ENCODE data around the gene COTL1.
A peak's percentile ranks its signal among the peaks of the same experiment; 100 is the strongest.

Gene COTL1

DNA sequence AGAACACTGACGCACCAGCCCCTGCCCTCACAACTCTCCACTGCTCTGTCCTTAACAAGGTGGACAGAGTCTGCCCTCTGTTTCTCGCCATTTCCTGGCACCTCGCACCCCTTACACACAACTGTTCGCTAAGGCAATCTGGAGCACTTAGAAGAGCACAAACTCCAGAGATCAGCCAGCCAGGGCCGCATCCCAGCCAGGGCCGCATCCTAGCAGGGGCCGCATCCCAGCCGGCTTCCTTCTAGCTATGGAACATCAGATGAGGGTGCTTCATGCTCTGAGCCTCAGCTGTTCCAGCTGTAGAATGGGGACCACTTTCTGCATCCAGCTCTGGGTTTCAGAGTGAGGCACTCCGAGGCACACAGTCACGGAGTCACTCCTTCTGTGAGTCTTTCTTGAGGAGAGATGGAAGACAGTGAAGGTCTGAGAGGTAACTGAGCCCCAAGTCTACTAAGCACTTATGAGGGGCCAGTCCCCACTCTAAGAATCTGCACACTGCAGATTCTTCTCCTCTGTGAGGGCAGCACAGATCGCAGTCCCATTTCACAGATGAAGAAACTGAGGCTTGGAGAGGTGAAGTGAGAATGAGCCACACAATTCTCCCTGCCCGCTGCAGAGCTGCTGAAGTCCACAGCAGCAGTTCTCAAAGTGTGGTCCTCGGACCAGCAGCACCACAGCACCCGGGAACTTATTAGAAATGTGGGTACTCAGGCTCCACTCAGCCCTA, 20.9 kb downstream of the COTL1 start:
- TF ChIP-seq, protein P1, sequence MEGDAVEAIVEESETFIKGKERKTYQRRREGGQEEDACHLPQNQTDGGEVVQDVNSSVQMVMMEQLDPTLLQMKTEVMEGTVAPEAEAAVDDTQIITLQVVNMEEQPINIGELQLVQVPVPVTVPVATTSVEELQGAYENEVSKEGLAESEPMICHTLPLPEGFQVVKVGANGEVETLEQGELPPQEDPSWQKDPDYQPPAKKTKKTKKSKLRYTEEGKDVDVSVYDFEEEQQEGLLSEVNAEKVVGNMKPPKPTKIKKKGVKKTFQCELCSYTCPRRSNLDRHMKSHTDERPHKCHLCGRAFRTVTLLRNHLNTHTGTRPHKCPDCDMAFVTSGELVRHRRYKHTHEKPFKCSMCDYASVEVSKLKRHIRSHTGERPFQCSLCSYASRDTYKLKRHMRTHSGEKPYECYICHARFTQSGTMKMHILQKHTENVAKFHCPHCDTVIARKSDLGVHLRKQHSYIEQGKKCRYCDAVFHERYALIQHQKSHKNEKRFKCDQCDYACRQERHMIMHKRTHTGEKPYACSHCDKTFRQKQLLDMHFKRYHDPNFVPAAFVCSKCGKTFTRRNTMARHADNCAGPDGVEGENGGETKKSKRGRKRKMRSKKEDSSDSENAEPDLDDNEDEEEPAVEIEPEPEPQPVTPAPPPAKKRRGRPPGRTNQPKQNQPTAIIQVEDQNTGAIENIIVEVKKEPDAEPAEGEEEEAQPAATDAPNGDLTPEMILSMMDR (IDR thresholded peaks at IDR 0.05; ENCODE audit: unreplicated experiment in 3 of 3) = no peak
- Mint-ChIP-seq H3K9me3 (no peaks in the 10 kb centered on the region), H3K27ac (peak overlapping the region; percentile 96 to 99 (median 96)), H3K4me3 (no peak overlapping the region), H3K27me3 (ENCODE audit: low read depth) (peaks cover 3% of the 10 kb centered on the region), H3K36me3 (ENCODE audit: low read depth) (peaks cover 17% of the 10 kb centered on the region), H3K4me1 (peaks cover 61% of the 10 kb centered on the region)

DNA sequence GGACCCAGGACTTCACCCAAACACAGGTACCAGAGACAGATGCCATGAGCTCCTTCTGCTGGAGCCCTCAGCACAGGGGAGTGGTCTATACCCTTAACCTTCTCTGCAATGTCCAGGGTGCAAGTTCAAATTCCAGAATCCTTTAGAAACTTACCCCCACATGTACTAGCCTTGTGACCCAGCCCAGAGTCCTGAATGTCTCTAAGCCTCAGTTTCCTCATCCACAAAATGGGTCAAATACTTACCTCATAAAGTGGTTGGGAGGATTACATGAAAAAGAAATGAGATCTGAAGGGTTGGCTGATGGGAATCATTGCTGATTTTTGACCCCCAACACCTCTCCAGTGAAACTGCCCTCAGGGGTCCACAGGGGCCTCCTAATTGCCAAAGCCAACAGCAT, 21.7 kb downstream of the COTL1 start:
- Mint-ChIP-seq H3K27me3 (ENCODE audit: low read depth) (peaks cover 3% of the 10 kb centered on the region), H3K4me3 (no peak overlapping the region), H3K27ac (peak overlapping the region; percentile 71 to 90 (median 75)), H3K4me1 (peaks cover 56% of the 10 kb centered on the region), H3K36me3 (ENCODE audit: low read depth) (peaks cover 19% of the 10 kb centered on the region), H3K9me3 (no peaks in the 10 kb centered on the region)
- TF ChIP-seq, protein P1 (IDR thresholded peaks at IDR 0.05; ENCODE audit: unreplicated experiment in 3 of 3) = no peak

DNA sequence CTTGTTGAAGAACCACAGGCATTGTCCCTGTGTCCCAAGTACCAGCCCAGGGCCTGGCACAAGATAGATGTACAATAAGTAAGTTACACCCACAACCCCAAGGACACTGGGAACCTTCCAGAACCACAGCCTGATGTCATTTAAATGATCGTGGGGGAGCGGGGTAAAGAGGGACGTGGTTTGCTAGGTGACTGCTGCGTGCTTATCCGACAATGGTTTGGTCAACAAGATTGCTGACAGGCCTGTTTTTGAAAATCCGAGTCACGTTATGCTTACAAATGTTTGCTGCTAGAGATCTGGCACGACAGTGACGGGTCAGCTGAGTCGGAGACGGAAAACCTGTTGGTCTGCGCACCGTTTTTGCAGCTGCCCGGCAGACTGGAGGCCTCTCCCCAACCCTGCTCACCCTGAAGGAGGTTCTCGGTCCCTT, 22.8 kb downstream of the COTL1 start:
- Mint-ChIP-seq H3K4me1 (peaks cover 45% of the 10 kb centered on the region), H3K4me3 (peak overlapping the region in 1 of 3 experiments; percentile 14), H3K9me3 (no peaks in the 10 kb centered on the region), H3K27ac (peak overlapping the region; percentile 71 to 90 (median 75)), H3K36me3 (ENCODE audit: low read depth) (peaks cover 24% of the 10 kb centered on the region), H3K27me3 (ENCODE audit: low read depth) (peaks cover 3% of the 10 kb centered on the region)
- TF ChIP-seq, protein P1 (IDR thresholded peaks at IDR 0.05; ENCODE audit: unreplicated experiment in 3 of 3) = no peak

DNA sequence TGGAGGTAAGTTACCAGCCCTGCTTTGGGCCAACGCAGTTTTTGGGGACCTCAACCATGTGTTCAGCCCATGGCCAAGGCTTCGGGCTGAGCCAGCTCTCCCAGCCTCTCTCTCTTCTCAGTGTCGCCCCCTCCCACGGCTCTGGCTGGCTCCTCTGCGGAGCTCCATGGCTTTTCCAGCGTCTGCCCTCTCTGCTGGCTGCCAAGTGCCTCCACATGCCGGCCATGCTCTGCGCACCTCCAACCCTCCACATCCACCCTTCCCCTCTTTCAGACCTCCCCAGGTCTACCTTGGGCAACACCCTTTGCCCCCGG, 23.2 kb downstream of the COTL1 start:
- peaks cover 28% of the 10 kb centered on the region for H3K36me3 Mint-ChIP-seq (ENCODE audit: low read depth)
- H3K9me3 Mint-ChIP-seq = no peaks in the 10 kb centered on the region
- TF ChIP-seq, protein P1 (IDR thresholded peaks at IDR 0.05; ENCODE audit: unreplicated experiment in 3 of 3) = no peak
- peaks cover under 1% of the 10 kb centered on the region for H3K27me3 Mint-ChIP-seq (ENCODE audit: low read depth)
- H3K4me1 Mint-ChIP-seq = peaks cover 41% of the 10 kb centered on the region
- H3K27ac Mint-ChIP-seq = peak overlapping the region; percentile 71 to 90 (median 75)
- peak overlapping the region in 1 of 3 experiments; percentile 14 for H3K4me3 Mint-ChIP-seq

DNA sequence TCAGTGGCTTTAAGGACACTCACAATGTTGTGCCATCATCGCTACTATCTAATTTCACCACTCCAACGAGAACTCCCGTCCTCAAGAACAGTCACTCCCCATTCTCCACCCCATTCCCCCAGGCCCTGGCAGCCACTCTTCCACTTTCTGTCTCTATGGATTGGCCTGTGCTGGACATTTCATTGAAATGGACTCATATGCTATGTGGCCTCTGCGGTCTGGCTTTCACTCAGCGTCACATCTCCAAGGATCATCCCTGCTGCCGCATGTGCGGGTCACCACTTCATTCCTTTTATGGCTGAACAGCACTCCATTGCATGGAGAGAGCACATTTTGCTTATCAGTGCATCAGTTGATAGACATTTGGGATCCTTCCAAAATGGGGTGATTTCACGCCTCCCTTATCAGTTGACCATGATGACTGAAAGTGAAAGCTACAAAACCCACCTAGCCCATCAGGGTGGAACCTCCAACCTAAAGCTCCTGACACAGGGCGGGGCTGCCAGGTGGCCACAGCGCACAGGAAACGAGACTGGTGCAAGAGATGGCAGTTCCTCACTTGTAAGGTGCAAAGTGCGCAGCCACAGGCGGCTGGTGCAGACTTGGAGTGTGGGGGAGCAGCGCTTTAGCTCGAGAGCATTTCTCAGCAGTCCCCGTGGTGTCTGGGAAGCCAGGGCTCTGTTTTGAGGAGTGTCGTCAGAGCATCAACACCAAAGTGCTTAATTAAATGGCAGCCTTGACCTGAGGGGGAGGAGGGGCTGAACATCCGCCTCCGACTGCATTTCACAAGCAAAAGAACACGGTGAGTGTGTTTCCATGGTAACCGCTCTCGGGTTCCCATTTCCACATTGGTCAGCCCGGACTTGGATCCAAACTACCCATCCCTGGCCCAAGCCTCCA, 23.8 kb downstream of the COTL1 start:
- Mint-ChIP-seq H3K27ac (peak overlapping the region; percentile 34 to 71 (median 37)), H3K36me3 (ENCODE audit: low read depth) (peaks cover 34% of the 10 kb centered on the region), H3K9me3 (no peaks in the 10 kb centered on the region), H3K4me1 (peaks cover 35% of the 10 kb centered on the region), H3K27me3 (ENCODE audit: low read depth) (no peaks in the 10 kb centered on the region), H3K4me3 (no peak overlapping the region)
- TF ChIP-seq, protein P1 (IDR thresholded peaks at IDR 0.05; ENCODE audit: unreplicated experiment in 3 of 3) = no peak
